Endodermal cell (in vitro differentiated cells): ENCODE measurements around the gene CCDC102A. TPM values are rescaled to one million over a fixed set of nuclear protein-coding genes. Genes with fewer than 3 reads are reported as not detected.

Experiments
- DNase-seq: peaks from one replicate; pipeline ENCODE4 v3.0.0-alpha.2; 2017
- H3K27ac ChIP-seq: 2 replicates; pipeline ENCODE4 v1.5.1; 2013; ENCODE audit warnings: mild to moderate bottlenecking, low read depth, low read length, moderate library complexity
- H3K27me3 ChIP-seq: 2 replicates; pipeline ENCODE4 v1.6.1; 2013; ENCODE audit warnings: mild to moderate bottlenecking, low read length, moderate library complexity; ENCODE audit not compliant: insufficient read depth, control insufficient read depth, poor library complexity, severe bottlenecking
- H3K36me3 ChIP-seq: 2 replicates; pipeline ENCODE4 v1.7.0; 2013; ENCODE audit warnings: mild to moderate bottlenecking, low read length, moderate library complexity; ENCODE audit not compliant: control insufficient read depth, insufficient read depth
- H3K4me1 ChIP-seq: one replicate; pipeline ENCODE4 v1.7.0; 2013; ENCODE audit warnings: low read length; ENCODE audit not compliant: control insufficient read depth, insufficient read depth
- H3K4me3 ChIP-seq: 2 replicates; pipeline ENCODE4 v1.5.1; 2013; ENCODE audit warnings: mild to moderate bottlenecking, low read length, moderate library complexity
- H3K9ac ChIP-seq: 2 replicates; pipeline ENCODE4 v1.6.1; 2013; ENCODE audit warnings: mild to moderate bottlenecking, low read length, moderate library complexity; ENCODE audit not compliant: poor library complexity, severe bottlenecking; ENCODE audit errors: extremely low read depth
- H3K9me3 ChIP-seq: 2 replicates; pipeline ENCODE4 v1.6.1; 2013; ENCODE audit warnings: mild to moderate bottlenecking, low read length, moderate library complexity; ENCODE audit not compliant: control insufficient read depth
- H3K27ac Mint-ChIP-seq: 2 replicates; pipeline ENCODE4 v1.8.0; 2020; ENCODE audit warnings: mixed read lengths
- H3K27me3 Mint-ChIP-seq: 2 replicates; pipeline ENCODE4 v1.8.0; 2021; ENCODE audit warnings: mild to moderate bottlenecking, mixed read lengths; ENCODE audit not compliant: insufficient read depth
- H3K36me3 Mint-ChIP-seq: 2 replicates; pipeline ENCODE4 v1.8.0; 2020; ENCODE audit warnings: low read depth, mixed read lengths
- H3K4me1 Mint-ChIP-seq: 2 replicates; pipeline ENCODE4 v1.8.0; 2020; ENCODE audit warnings: mixed read lengths
- H3K4me3 Mint-ChIP-seq: 2 replicates; pipeline ENCODE4 v1.8.0; 2020; ENCODE audit warnings: mild to moderate bottlenecking, moderate library complexity, mixed read lengths
- H3K9me3 Mint-ChIP-seq: 2 replicates; pipeline ENCODE4 v1.8.0; 2020; ENCODE audit warnings: mild to moderate bottlenecking, mixed read lengths
- CTCF ChIP-seq: fragments of 200-600 bp; sonication (generic); conservative IDR thresholded peaks from 2 replicates; pipeline ENCODE4 v1.5.0; 2021; ENCODE audit warnings: antibody characterized with exemption, mild to moderate bottlenecking
- WGBS, 2 experiments: methylation state at CpG; one replicate each; pipeline versions ENCODE4 v1.1.5 to v1.1.7; 2013; ENCODE audit warnings: missing lambda C conversion rate in 2 of 2, mixed read lengths in 1 of 2; ENCODE audit not compliant: insufficient coverage in 1 of 2, insufficient read length in 1 of 2; 5-methylcytosine and 5-hydroxymethylcytosine counted together
- total RNA-seq, 2 donors: library from RNA; stranded (reverse); fragmentation: NEBNext Ultra II Directional in 1 of 2; extraction: Animal tissue kit (Norgen Biotek cat#: 25700) in 1 of 2; gene quantifications; 2 replicates in 1 of 2; 3 replicates in 1 of 2; pipeline ENCODE4 v1.2.1, GENCODE V29; 2021

The CCDC102A gene
- total RNA-seq, 2 donors from 2014 or later, result 6.7 to 9.8 TPM

- Mint-ChIP-seq H3K9me3 (no peaks in the 10 kb centered on the region), H3K36me3 (peaks cover 69% of the 10 kb centered on the region), H3K27ac (peak within 1 kb of the TSS; percentile 99), H3K4me3 (peak within 1 kb of the TSS; percentile 97), H3K27me3 (no peaks in the 10 kb centered on the region), H3K4me1 (no peaks in the 10 kb centered on the region)
- H3K9ac ChIP-seq, result peak within 1 kb of the TSS; percentile 69
- H3K36me3 ChIP-seq, result peaks cover 59% of the 10 kb centered on the region
- peak; percentile 96 for DNase-seq
- H3K27ac ChIP-seq, result no peak within 1 kb of the TSS
- WGBS, 2 experiments, result 5 to 7% methylated on average over 14 to 42 of the region's 47 CpGs
- peak; percentile 96 for TF ChIP-seq CTCF
- H3K9me3 ChIP-seq, result no peaks in the 10 kb centered on the region
- peak within 1 kb of the TSS; percentile 94 for H3K4me3 ChIP-seq
- H3K4me1 ChIP-seq, result no peaks in the 10 kb centered on the region
- no peaks in the 10 kb centered on the region for H3K27me3 ChIP-seq
Measured at GRCh38 chr16:57462209-57462977, 74.0 kb downstream of the CCDC102A start, which contains the start of gene POLR2C. Gene POLR2C, plus strand, starts transcription at chr16:57462679. Its CDS starts 46 bp downstream, at chr16:57462725.

Other genes starting within 250 kb of the CCDC102A start
- gene CCL22, start 177.8 kb downstream of the CCDC102A start, total RNA-seq, result not detected
- gene CX3CL1, start 164.1 kb downstream of the CCDC102A start, total RNA-seq, result 1 to 10 TPM in 1 of 2 donors, under 1 TPM in 1; 0.18 to 1.0 TPM
- not detected for gene CCL17, start 131.8 kb downstream of the CCDC102A start, total RNA-seq
- gene CIAPIN1, start 89.2 kb downstream of the CCDC102A start, total RNA-seq, result 10 to 100 TPM; 77.5 to 87.1 TPM
- 10 to 100 TPM; 34.5 to 38.2 TPM for gene COQ9, start 89.1 kb downstream of the CCDC102A start, total RNA-seq
- 10 to 100 TPM; 72.0 to 88.3 TPM for gene POLR2C, start 73.9 kb downstream of the CCDC102A start, total RNA-seq
- 10 to 100 TPM; 17.9 to 22.1 TPM for gene DOK4, start 50.1 kb downstream of the CCDC102A start, total RNA-seq
- 1 to 10 TPM; 3.6 to 4.8 TPM for gene ADGRG5, start 6.1 kb upstream of the CCDC102A start, total RNA-seq
- under 1 TPM; 0.64 TPM for gene ADGRG1, start 92.1 kb upstream of the CCDC102A start, total RNA-seq
- not detected for gene ADGRG3, start 131.7 kb upstream of the CCDC102A start, total RNA-seq
- 1 to 10 TPM; 1.6 to 1.8 TPM for gene DRC7, start 158.2 kb upstream of the CCDC102A start, total RNA-seq
- gene KATNB1, start 199.2 kb upstream of the CCDC102A start, total RNA-seq, result 10 to 100 TPM; 26.1 to 32.4 TPM